ENCODE measurements around the gene RD3L.

The RD3L gene

GRCh38 chr14:103910262-103910935 lies 31.9 kb downstream of the RD3L start:
- ATAC-seq = peak; percentile 98
- TF ChIP-seq PATZ1 (CRISPR knock-in tag; IDR thresholded peaks at IDR 0.05; ENCODE audit: borderline replicate concordance) (no peak), ZFP3 (CRISPR knock-in tag; IDR thresholded peaks at IDR 0.05) (peak; percentile 58; the same call in 1 of the 2 replicates)

- ATAC-seq = no peak
- TF ChIP-seq ARNTL (CRISPR knock-in tag; IDR thresholded peaks at IDR 0.05; ENCODE audit: borderline replicate concordance, low read depth) (no peak), TOX (CRISPR knock-in tag; IDR thresholded peaks at IDR 0.05; ENCODE audit: borderline replicate concordance) (no peak)
These were observed 32.6 kb downstream of the RD3L start for GRCh38 chr14:103909531-103910261.

- ATAC-seq = no peak
- TF ChIP-seq ZFP30 (CRISPR knock-in tag; IDR thresholded peaks at IDR 0.05) = no peak
- no peak for TF ChIP-seq ZFP3 (CRISPR knock-in tag; IDR thresholded peaks at IDR 0.05)
- no peak for TF ChIP-seq ZNF8 (CRISPR knock-in tag; IDR thresholded peaks at IDR 0.05)
- no peak for TF ChIP-seq ISL1 (CRISPR knock-in tag; IDR thresholded peaks at IDR 0.05)
- TF ChIP-seq BACH2 (CRISPR knock-in tag; IDR thresholded peaks at IDR 0.05; ENCODE audit: borderline replicate concordance) = no peak
These were observed 33.7 kb downstream of the RD3L start for GRCh38 chr14:103908580-103908979.

GRCh38 chr14:103905842-103906456 lies 36.4 kb downstream of the RD3L start:
- TF ChIP-seq ZFP30 (CRISPR knock-in tag; IDR thresholded peaks at IDR 0.05) = no peak
- TF ChIP-seq ZC3H10 (CRISPR knock-in tag; IDR thresholded peaks at IDR 0.05) = no peak
- no peak for TF ChIP-seq ZFP3 (CRISPR knock-in tag; IDR thresholded peaks at IDR 0.05)
- TF ChIP-seq SNAI2 (CRISPR knock-in tag; IDR thresholded peaks at IDR 0.05) = no peak
- TF ChIP-seq ESRRG (CRISPR knock-in tag; IDR thresholded peaks at IDR 0.05) = no peak
- no peak for TF ChIP-seq ARNTL (CRISPR knock-in tag; IDR thresholded peaks at IDR 0.05; ENCODE audit: borderline replicate concordance, low read depth)
- TF ChIP-seq PATZ1 (CRISPR knock-in tag; IDR thresholded peaks at IDR 0.05; ENCODE audit: borderline replicate concordance) = no peak
- TF ChIP-seq ZNF565 (CRISPR knock-in tag; conservative IDR thresholded peaks at IDR 0.05; ENCODE audit: low read depth) = no peak
- TF ChIP-seq OSR1 (CRISPR knock-in tag; IDR thresholded peaks at IDR 0.05) = no peak
- no peak for TF ChIP-seq ZNF8 (CRISPR knock-in tag; IDR thresholded peaks at IDR 0.05)
- TF ChIP-seq TCF4 (CRISPR knock-in tag; IDR thresholded peaks at IDR 0.05; ENCODE audit: borderline replicate concordance) = no peak
- TF ChIP-seq PPARA (CRISPR knock-in tag; IDR thresholded peaks at IDR 0.05; ENCODE audit: borderline replicate concordance) = no peak
- TF ChIP-seq CSRNP3 (CRISPR knock-in tag; IDR thresholded peaks at IDR 0.05) = no peak
- no peak for TF ChIP-seq ZNF70 (CRISPR knock-in tag; IDR thresholded peaks at IDR 0.05)
- TF ChIP-seq ISL1 (CRISPR knock-in tag; IDR thresholded peaks at IDR 0.05) = no peak

GRCh38 chr14:103904493-103905107 lies 37.7 kb downstream of the RD3L start:
- peak; percentile 66; the same call in 2 of the 3 replicates for ATAC-seq
- peak; percentile 50; the same call in 1 of the 2 replicates for TF ChIP-seq ZNF8 (CRISPR knock-in tag; IDR thresholded peaks at IDR 0.05)
- TF ChIP-seq TOX (CRISPR knock-in tag; IDR thresholded peaks at IDR 0.05; ENCODE audit: borderline replicate concordance) = no peak
- TF ChIP-seq CSRNP3 (CRISPR knock-in tag; IDR thresholded peaks at IDR 0.05) = no peak; the same call in 1 of the 2 replicates
- TF ChIP-seq BACH2 (CRISPR knock-in tag; IDR thresholded peaks at IDR 0.05; ENCODE audit: borderline replicate concordance) = no peak
- no peak; the same call in 1 of the 2 replicates for TF ChIP-seq ZNF70 (CRISPR knock-in tag; IDR thresholded peaks at IDR 0.05)
- TF ChIP-seq RARB (CRISPR knock-in tag; IDR thresholded peaks at IDR 0.05) = no peak
- TF ChIP-seq ESRRG (CRISPR knock-in tag; IDR thresholded peaks at IDR 0.05) = no peak
- no peak for TF ChIP-seq ZFP30 (CRISPR knock-in tag; IDR thresholded peaks at IDR 0.05)
- no peak for TF ChIP-seq CSDC2 (CRISPR knock-in tag; IDR thresholded peaks at IDR 0.05)
- TF ChIP-seq GLIS3 (CRISPR knock-in tag; IDR thresholded peaks at IDR 0.05) = peak; percentile 18; the same call in 1 of the 2 replicates
- TF ChIP-seq TSHZ2 (CRISPR knock-in tag; IDR thresholded peaks at IDR 0.05) = peak; percentile 99

More at GRCh38 chr14:103905842-103906456, 36.4 kb downstream of the RD3L start:
- no peak for ATAC-seq

Data from SK-N-SH treated with all-trans-retinoic acid at 6 μM for 48 hours (cell line).